ENCODE data around the gene TTC31.
"Not testable (repeated sequence)": the region's sequence is repeated elsewhere in the genome, so short reads cannot be mapped to it uniquely, and the experiment has no call there.

Gene TTC31

DNA sequence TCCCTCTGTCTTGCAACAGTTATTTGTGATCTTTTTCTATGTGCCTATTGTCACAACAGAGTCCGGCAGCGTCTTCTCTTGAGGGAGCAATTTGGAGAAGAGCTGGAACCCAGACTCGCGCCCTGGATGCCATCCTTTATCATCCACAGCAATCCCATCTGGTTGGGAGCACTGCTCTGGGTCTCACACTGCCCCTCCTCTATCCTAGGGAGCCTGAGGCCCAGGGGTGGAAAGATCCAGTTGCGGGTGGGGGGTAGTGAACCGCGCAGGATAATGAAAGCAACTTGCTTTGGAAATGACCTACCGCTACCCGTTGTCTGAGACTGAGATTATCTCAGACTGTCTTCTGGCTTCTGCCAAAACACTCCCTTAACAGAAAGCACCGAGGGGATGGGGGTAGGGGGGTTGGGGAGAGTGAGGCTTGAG is 23.9 kb upstream of the TTC31 start:
- peak overlapping the region; percentile 96 for H3K27ac ChIP-seq
- TF ChIP-seq, protein P1, sequence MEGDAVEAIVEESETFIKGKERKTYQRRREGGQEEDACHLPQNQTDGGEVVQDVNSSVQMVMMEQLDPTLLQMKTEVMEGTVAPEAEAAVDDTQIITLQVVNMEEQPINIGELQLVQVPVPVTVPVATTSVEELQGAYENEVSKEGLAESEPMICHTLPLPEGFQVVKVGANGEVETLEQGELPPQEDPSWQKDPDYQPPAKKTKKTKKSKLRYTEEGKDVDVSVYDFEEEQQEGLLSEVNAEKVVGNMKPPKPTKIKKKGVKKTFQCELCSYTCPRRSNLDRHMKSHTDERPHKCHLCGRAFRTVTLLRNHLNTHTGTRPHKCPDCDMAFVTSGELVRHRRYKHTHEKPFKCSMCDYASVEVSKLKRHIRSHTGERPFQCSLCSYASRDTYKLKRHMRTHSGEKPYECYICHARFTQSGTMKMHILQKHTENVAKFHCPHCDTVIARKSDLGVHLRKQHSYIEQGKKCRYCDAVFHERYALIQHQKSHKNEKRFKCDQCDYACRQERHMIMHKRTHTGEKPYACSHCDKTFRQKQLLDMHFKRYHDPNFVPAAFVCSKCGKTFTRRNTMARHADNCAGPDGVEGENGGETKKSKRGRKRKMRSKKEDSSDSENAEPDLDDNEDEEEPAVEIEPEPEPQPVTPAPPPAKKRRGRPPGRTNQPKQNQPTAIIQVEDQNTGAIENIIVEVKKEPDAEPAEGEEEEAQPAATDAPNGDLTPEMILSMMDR (conservative IDR thresholded peaks at IDR 0.05): no peak

DNA sequence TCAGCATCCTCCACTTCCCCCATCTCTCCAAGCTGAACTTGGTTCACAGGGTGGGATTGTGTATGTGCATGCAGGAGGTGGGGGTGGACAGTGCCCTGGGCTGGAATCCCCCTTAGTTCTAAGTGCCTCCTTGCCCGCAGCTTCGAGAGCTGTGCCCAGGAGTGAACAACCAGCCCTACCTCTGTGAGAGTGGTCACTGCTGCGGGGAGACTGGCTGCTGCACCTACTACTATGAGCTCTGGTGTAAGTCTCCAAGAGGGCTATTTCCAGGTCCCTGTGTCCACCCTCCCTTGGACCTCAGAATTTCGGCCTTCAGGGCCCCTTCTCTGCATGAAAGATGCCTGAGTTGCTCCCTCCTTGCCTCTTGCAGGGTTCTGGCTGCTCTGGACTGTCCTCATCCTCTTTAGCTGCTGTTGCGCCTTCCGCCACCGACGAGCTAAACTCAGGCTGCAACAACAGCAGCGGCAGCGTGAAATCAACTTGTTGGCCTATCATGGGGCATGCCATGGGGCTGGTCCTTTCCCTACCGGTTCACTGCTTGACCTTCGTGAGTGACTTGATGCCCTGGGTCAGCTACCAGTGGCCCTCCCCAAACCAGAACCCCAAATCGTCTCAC is 23.3 kb upstream of the TTC31 start:
- peak overlapping the region; percentile 96; the same call in 1 of the 2 replicates for H3K27ac ChIP-seq

DNA sequence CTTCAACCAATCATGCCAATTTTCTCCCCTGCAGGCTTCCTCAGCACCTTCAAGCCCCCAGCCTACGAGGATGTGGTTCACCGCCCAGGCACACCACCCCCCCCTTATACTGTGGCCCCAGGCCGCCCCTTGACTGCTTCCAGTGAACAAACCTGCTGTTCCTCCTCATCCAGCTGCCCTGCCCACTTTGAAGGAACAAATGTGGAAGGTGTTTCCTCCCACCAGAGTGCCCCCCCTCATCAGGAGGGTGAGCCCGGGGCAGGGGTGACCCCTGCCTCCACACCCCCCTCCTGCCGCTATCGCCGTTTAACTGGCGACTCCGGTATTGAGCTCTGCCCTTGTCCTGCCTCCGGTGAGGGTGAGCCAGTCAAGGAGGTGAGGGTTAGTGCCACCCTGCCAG is 22.7 kb upstream of the TTC31 start:
- not testable (repeated sequence) for H3K27ac ChIP-seq

DNA sequence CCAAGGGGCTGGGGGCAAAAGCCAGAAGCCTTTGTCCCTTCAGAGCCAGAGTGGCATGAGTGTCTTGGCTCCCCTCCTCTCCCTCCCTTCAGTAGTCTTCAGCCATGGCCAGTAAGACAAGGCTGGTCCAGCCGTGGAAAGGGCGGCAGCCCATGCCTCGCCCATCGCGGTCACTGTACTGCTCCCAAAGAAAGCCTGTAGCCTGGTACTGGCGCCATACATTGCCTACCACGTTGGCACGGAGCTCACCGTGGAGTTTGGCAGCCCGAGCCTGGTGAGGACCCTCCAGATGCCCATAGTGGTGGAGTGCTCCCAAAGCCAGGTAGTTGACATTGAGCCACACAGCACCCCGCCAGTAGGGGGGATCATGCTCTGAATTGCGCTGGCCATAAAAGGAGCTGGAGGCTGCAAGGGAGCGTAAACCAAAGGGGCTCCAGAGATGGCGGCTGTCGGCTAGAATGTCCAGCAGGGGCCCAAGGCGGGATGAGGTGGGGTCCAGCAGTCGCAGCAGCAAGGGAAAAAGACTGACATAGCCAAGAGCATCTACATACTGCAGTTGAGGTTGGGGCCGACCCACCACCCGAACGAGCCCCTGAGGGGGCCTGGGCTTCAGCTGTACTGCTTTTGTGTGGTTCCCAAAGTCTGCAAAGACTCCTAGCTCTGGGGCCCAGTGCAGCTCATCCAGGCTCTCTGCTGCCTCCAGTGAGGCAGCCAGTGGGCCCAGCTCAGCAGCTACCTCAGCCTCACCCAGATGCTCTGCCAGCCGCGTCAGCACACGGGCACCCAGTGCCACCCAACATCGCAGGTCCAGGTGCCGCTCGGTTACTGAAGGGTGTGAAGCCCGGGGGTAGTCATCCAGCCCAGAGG is 21.5 kb upstream of the TTC31 start:
- H3K27ac ChIP-seq: no peak overlapping the region
- TF ChIP-seq, protein P1 (conservative IDR thresholded peaks at IDR 0.05): no peak

DNA sequence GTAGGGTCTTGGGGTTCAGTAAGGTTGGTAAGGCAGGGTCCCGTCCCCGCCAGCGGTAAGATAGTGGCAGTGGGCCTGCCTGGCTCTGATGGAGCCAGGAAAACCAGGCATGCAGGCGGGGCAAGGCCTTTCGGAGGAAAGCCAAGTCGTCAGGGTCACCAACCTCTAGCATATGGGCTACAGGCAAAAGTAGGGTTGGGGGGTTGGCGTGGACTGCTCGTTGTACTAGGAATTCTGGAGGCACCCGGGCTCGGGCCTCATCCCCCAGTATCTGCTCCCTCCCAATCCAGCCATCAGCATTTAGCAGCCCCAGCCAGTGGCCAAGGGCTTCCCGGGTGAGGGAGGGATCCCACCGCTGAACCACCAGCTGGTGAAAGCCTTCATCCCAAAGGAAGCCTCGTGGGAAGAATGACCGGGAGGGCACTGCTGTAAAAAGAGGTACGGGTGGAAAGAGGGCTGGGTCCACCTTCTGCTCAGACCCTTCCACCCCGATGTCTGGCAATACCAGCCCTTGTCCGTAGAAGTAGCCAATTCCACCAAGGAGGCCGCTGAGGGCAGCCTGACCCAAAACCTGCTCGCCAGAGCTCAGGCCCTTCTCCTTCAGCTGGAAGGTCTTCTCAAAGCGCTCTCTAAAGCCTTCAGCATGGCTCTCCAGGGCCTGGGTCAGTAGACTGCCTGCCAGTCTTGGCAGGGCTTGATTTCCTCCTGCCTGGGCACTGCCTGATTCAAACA is 20.7 kb upstream of the TTC31 start:
- H3K27ac ChIP-seq: no peak overlapping the region
- TF ChIP-seq, protein P1 (conservative IDR thresholded peaks at IDR 0.05): no peak

DNA sequence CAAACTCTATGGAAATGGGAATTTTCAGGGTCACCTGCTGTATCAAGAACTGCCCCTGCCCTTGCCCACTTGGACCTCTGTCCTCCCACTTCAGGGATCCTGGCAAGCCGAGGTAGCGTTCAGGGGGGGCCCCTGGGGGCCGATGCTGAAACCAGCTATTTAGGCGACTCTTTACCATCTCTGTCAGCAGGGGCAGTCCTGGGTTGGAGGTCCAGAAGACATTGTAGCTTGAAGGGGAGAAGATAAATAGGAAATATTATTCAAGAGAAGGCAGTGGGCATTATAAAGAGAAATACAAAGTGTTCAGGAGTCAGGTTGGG is 20.1 kb upstream of the TTC31 start:
- H3K27ac ChIP-seq: no peak overlapping the region
- TF ChIP-seq, protein P1 (conservative IDR thresholded peaks at IDR 0.05): no peak

DNA sequence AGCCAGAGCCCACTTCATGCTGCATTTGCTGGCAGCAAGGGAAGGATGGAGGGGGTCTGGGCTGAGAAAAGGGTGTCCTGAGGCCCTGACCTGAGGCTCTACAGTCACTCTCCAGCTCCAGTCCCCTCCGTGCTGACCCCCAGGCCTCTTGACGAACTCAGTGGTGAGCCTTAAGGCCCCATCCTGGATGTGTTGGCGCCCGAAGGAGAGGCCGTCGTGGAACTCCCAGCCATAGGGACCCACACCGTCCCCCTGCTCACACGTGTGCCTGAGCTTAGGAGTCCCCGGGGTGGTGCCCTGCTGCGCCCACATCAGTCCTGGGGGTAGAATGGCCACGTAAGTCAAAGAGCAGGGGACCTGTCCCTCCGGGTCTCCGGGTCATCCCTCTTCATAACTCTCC is 18.5 kb upstream of the TTC31 start:
- peak overlapping the region; percentile 82 for H3K27ac ChIP-seq
- TF ChIP-seq, protein P1 (conservative IDR thresholded peaks at IDR 0.05): no peak

DNA sequence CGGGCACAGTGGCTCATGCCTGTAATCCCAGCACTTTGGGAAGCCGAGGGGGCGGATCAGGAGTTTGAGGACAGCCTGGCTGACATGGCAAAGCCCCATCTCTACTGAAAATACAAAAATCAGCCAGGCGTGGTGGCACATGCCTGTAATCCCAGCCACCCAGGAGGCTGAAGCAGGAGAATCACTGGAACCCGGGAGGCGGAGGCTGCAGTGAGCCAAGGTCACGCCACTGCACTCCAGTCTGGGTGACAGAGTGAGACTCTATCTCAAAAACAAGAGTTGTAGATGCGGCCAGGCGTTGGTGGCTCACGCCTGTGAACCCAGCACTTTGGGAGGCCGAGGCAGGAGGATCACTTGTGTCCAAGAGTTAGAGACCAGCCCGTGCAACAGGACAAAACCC is 12.1 kb upstream of the TTC31 start:
- peak overlapping the region; percentile 97 for H3K27ac ChIP-seq
